OCI-LY1 (cell line): Measurements from ENCODE around the gene GNG12.

Experiments used
- H2AFZ ChIP-seq: fragments of 200-600 bp; sonication (generic), shearing (Covaris generic); 2 replicates; pipeline ENCODE4 v1.6.0; 2014; ENCODE audit warnings: antibody characterized with exemption, mild to moderate bottlenecking, low read length
- H3F3A ChIP-seq: fragments of 200-600 bp; sonication (generic), shearing (Covaris generic); 2 replicates; pipeline ENCODE4 v1.6.0; 2014; ENCODE audit warnings: mild to moderate bottlenecking, antibody characterized with exemption, low read length, moderate library complexity; ENCODE audit not compliant: insufficient read depth
- H3K27ac ChIP-seq: fragments of 200-600 bp; sonication (generic); 2 replicates; pipeline ENCODE4 v1.5.1; 2014; ENCODE audit warnings: low read length, mixed run types, mild to moderate bottlenecking, low read depth; ENCODE audit not compliant: poor library complexity, severe bottlenecking
- H3K27me3 ChIP-seq: fragments of 200-600 bp; sonication (generic); 2 replicates; pipeline ENCODE4 v1.6.0; 2014; ENCODE audit warnings: antibody characterized with exemption, mild to moderate bottlenecking, low read length, moderate library complexity; ENCODE audit not compliant: insufficient read depth
- H3K36me3 ChIP-seq: fragments of 200-600 bp; sonication (generic); 2 replicates; pipeline ENCODE4 v1.6.1; 2014; ENCODE audit warnings: mild to moderate bottlenecking, antibody characterized with exemption, low read length, moderate library complexity, mixed read lengths; ENCODE audit not compliant: insufficient read depth
- H3K4me1 ChIP-seq: fragments of 200-600 bp; sonication (generic); 2 replicates; pipeline ENCODE4 v1.5.1; 2014; ENCODE audit warnings: mild to moderate bottlenecking, low read length, moderate library complexity; ENCODE audit not compliant: insufficient read depth, severe bottlenecking
- H3K4me2 ChIP-seq: fragments of 200-600 bp; sonication (generic), shearing (Covaris generic); 2 replicates; pipeline ENCODE4 v1.6.1; 2014; ENCODE audit warnings: low read length
- H3K4me3 ChIP-seq: fragments of 200-600 bp; sonication (generic); 2 replicates; pipeline ENCODE4 v1.5.1; 2014; ENCODE audit warnings: low read length, low read depth, mild to moderate bottlenecking, mixed read lengths; ENCODE audit not compliant: poor library complexity, severe bottlenecking
- H3K79me2 ChIP-seq: fragments of 200-600 bp; shearing (Covaris generic); 2 replicates; pipeline ENCODE4 v1.6.1; 2016; ENCODE audit warnings: mixed run types, low read length, mixed read lengths; ENCODE audit not compliant: insufficient read depth
- H3K9ac ChIP-seq: fragments of 200-600 bp; sonication (generic), shearing (Covaris generic); 2 replicates; pipeline ENCODE4 v1.6.1; 2014; ENCODE audit warnings: mild to moderate bottlenecking, low read length, mixed read lengths
- H3K9me2 ChIP-seq: fragments of 200-600 bp; sonication (generic), shearing (Covaris generic); 2 replicates; pipeline ENCODE4 v1.6.1; 2014; ENCODE audit warnings: low read depth, mild to moderate bottlenecking, low read length, mixed read lengths
- H3K9me3 ChIP-seq: fragments of 200-600 bp; shearing (Covaris generic); 2 replicates; pipeline ENCODE4 v1.6.1; 2014; ENCODE audit warnings: low read length, mixed read lengths
- H4K20me1 ChIP-seq: fragments of 200-600 bp; sonication (generic), shearing (Covaris generic); 2 replicates; pipeline ENCODE4 v1.6.0; 2016; ENCODE audit warnings: mild to moderate bottlenecking, low read length; ENCODE audit not compliant: insufficient read depth
- EZH2 ChIP-seq: fragments of 200-600 bp; sonication (generic), shearing (Covaris generic); IDR thresholded peaks from 2 replicates; pipeline ENCODE4 v1.8.0; 2017; ENCODE audit warnings: borderline replicate concordance, mixed run types, mild to moderate bottlenecking, antibody characterized with exemption, low read length, moderate library complexity, mixed read lengths
- TF ChIP-seq, protein P1 (sequence below): fragments of 200-600 bp; sonication (generic), shearing (Covaris generic); IDR thresholded peaks from 2 replicates; pipeline ENCODE4 v1.5.1; 2017; ENCODE audit warnings: mild to moderate bottlenecking, antibody characterized with exemption, low read length, moderate library complexity, mixed read lengths

The GNG12 gene

DNA sequence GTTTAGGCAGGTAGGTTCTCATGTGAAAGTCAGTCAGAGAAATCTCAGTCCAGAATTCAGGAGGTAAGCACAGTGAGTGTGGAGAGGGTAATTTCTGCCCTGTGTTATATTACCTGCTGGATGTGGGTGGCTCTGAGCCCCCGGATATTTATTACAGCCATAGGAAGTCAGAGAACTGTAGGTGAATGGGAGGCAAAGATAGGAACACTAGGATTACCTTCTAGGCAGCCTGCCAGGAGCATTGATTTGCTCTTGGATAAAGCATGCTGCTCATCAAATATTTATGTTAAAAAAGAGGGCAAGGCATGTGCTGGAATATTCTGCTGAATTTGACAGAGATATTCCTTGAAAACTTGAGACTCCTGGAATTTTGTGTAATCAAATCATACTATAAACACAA, 8.5 kb downstream of the GNG12 start:
- H3K79me2 ChIP-seq: no peaks in the 10 kb centered on the region
- no peaks in the 10 kb centered on the region for H3K9me3 ChIP-seq
- H3K4me1 ChIP-seq: no peaks in the 10 kb centered on the region
- no peak overlapping the region for H2AFZ ChIP-seq
- no peaks in the 10 kb centered on the region for H4K20me1 ChIP-seq
- H3K9ac ChIP-seq: no peak overlapping the region
- no peaks in the 10 kb centered on the region for H3K27me3 ChIP-seq
- no peaks in the 10 kb centered on the region for H3F3A ChIP-seq
- no peaks in the 10 kb centered on the region for H3K9me2 ChIP-seq
- TF ChIP-seq, protein P1, sequence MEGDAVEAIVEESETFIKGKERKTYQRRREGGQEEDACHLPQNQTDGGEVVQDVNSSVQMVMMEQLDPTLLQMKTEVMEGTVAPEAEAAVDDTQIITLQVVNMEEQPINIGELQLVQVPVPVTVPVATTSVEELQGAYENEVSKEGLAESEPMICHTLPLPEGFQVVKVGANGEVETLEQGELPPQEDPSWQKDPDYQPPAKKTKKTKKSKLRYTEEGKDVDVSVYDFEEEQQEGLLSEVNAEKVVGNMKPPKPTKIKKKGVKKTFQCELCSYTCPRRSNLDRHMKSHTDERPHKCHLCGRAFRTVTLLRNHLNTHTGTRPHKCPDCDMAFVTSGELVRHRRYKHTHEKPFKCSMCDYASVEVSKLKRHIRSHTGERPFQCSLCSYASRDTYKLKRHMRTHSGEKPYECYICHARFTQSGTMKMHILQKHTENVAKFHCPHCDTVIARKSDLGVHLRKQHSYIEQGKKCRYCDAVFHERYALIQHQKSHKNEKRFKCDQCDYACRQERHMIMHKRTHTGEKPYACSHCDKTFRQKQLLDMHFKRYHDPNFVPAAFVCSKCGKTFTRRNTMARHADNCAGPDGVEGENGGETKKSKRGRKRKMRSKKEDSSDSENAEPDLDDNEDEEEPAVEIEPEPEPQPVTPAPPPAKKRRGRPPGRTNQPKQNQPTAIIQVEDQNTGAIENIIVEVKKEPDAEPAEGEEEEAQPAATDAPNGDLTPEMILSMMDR: no peak
- TF ChIP-seq EZH2: no peak
- H3K36me3 ChIP-seq: no peaks in the 10 kb centered on the region
- H3K4me3 ChIP-seq: no peak overlapping the region
- no peak overlapping the region for H3K27ac ChIP-seq
- no peak overlapping the region for H3K4me2 ChIP-seq

DNA sequence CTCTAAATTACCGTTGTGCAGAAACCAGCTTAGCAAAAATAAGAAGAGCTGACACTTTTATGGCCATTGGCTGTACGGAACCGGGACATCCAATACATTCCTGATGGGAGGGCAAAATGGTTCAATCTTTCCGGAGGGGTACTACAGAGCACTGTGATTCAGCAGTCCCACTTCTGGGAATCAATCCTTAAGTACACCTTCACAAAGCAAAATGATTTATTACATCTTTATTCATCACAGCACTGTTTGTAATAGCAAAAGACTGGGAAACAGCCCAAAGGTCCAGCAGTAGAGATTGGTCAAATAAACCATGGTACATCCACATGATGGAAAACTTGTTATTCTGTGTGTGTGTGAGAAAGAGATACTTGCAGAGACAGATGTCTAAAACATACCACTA, 9.7 kb downstream of the GNG12 start:
- TF ChIP-seq, protein P1: no peak
- no peak for TF ChIP-seq EZH2
- Histone ChIP-seq H3K9ac (no peak overlapping the region), H3K79me2 (no peaks in the 10 kb centered on the region), H3K9me3 (no peaks in the 10 kb centered on the region), H3K36me3 (no peaks in the 10 kb centered on the region), H2AFZ (no peak overlapping the region), H3F3A (no peaks in the 10 kb centered on the region), H3K4me3 (no peak overlapping the region), H3K4me2 (no peak overlapping the region), H3K9me2 (no peaks in the 10 kb centered on the region), H4K20me1 (no peaks in the 10 kb centered on the region), H3K4me1 (no peaks in the 10 kb centered on the region), H3K27ac (no peak overlapping the region), H3K27me3 (no peaks in the 10 kb centered on the region)

DNA sequence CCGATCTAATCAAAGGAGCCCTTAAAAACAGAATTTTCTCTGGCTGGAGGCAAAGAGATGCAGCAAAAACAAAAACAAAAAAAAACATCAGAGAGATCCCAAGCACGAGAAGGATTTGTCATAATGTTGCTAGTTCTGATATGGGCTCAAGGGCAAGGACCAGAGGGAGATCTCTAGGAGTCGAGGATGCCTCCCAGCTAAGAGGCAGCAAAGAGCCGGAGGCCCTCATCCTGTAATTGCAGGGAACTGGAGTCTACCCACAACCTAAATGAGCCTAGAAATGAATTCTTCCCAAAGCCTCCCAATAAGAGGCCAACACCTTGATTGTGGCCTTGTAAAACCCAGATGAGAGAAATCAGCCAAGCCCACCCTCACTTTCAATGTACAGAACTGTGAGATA, 12.0 kb downstream of the GNG12 start:
- H3K36me3 ChIP-seq: no peaks in the 10 kb centered on the region
- no peak overlapping the region for H3K4me2 ChIP-seq
- H3K79me2 ChIP-seq: no peaks in the 10 kb centered on the region
- H3F3A ChIP-seq: no peaks in the 10 kb centered on the region
- no peaks in the 10 kb centered on the region for H3K9me2 ChIP-seq
- H3K4me3 ChIP-seq: no peak overlapping the region
- H3K4me1 ChIP-seq: no peaks in the 10 kb centered on the region
- no peak overlapping the region for H2AFZ ChIP-seq
- peaks cover 5% of the 10 kb centered on the region; the same call in 1 of the 2 replicates for H3K27me3 ChIP-seq
- TF ChIP-seq, protein P1: no peak
- no peak for TF ChIP-seq EZH2
- no peak overlapping the region for H3K9ac ChIP-seq
- no peak overlapping the region for H3K27ac ChIP-seq
- H4K20me1 ChIP-seq: no peaks in the 10 kb centered on the region
- H3K9me3 ChIP-seq: peaks cover 7% of the 10 kb centered on the region; the same call in 1 of the 2 replicates
